ENCODE measurements around the gene ANKRD50. TPM values are rescaled to one million over a fixed set of nuclear protein-coding genes. Genes with fewer than 3 reads are reported as not detected.

Gene ANKRD50
- total RNA-seq, 2 experiments from 2014 or later = 0.14 to 0.15 TPM

- Mint-ChIP-seq H3K4me1 (no peaks in the 10 kb centered on the region), H3K27me3 (no peaks in the 10 kb centered on the region), H3K27ac (no peak overlapping the region), H3K36me3 (no peaks in the 10 kb centered on the region), H3K9me3 (ENCODE audit: low read depth) (peaks cover 3% of the 10 kb centered on the region), H3K4me3 (no peak overlapping the region)
- ATAC-seq = no peak
- DNase-seq = no peak
- CTCF ChIA-PET = no interaction called here
These were observed 18.2 kb downstream of the ANKRD50 start for GRCh38 chr4:124694306-124694705.

- no peak overlapping the region for H3K4me3 Mint-ChIP-seq
- H3K27me3 Mint-ChIP-seq = no peaks in the 10 kb centered on the region
- peaks cover 3% of the 10 kb centered on the region for H3K9me3 Mint-ChIP-seq (ENCODE audit: low read depth)
- CTCF ChIA-PET = interaction anchor here (1.3 kb wide), 1 partner anchor 16 kb away, joined by 3 read pairs; no protein-coding TSS in a partner anchor
- DNase-seq = no peak
- no peaks in the 10 kb centered on the region for H3K36me3 Mint-ChIP-seq
- H3K4me1 Mint-ChIP-seq = no peaks in the 10 kb centered on the region
- no peak overlapping the region for H3K27ac Mint-ChIP-seq
- ATAC-seq = no peak
These were observed 20.7 kb downstream of the ANKRD50 start for GRCh38 chr4:124691801-124692200.

GRCh38 chr4:124686279-124686678 is 26.3 kb downstream of the ANKRD50 start:
- H3K36me3 Mint-ChIP-seq = no peaks in the 10 kb centered on the region
- no peak overlapping the region for H3K4me3 Mint-ChIP-seq
- no peaks in the 10 kb centered on the region for H3K4me1 Mint-ChIP-seq
- no peaks in the 10 kb centered on the region for H3K27me3 Mint-ChIP-seq
- H3K9me3 Mint-ChIP-seq (ENCODE audit: low read depth) = peaks cover 3% of the 10 kb centered on the region
- H3K27ac Mint-ChIP-seq = no peak overlapping the region
- no peak for DNase-seq
- CTCF ChIA-PET = no interaction called here
- ATAC-seq = no peak

DNA sequence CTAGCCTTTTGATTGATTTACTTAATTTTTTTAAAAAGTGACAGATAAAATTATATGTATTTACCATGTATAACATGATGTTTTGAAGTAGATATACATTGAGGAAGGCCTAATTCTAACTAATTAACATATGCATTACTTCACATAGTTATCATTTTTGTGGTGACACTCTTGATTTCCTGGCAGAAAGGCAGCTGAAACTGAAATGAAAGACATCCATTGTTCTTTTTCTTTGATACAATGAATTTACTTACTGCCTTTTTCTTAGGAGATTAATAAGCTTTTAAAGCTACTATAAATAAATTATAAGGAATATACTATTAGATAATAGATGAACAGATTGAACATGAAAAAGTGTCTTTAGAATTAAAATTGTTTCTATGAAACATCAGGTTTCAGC is 26.7 kb downstream of the ANKRD50 start:
- no peak overlapping the region for H3K27ac Mint-ChIP-seq
- DNase-seq (no peak), ATAC-seq (no peak)
- no peaks in the 10 kb centered on the region for H3K27me3 Mint-ChIP-seq
- no peak overlapping the region for H3K4me3 Mint-ChIP-seq
- H3K36me3 Mint-ChIP-seq = no peaks in the 10 kb centered on the region
- CTCF ChIA-PET = no interaction called here
- peaks cover 1% of the 10 kb centered on the region for H3K9me3 Mint-ChIP-seq (ENCODE audit: low read depth)
- H3K4me1 Mint-ChIP-seq = no peaks in the 10 kb centered on the region

DNA sequence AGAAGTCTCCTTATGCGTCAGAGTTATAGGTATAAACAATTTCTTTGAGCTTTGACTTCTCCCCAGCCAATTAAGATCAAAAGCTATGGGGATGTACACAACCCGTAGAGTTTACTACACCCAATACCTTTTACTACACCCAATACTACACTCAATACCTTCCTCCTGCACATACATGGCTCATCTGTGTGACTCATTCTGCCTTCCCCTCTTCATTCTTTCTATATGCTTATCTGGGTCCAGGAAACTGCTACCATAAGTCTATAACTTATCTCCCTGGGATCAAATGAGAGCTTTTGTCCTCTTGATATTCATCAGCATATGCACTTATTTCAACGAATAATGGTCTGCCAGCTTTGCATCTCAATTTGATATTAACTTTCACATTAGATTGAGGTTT is 28.2 kb downstream of the ANKRD50 start:
- ATAC-seq (no peak), DNase-seq (no peak)
- CTCF ChIA-PET = no interaction called here

GRCh38 chr4:124682384-124682783 is 30.1 kb downstream of the ANKRD50 start:
- DNase-seq (no peak), ATAC-seq (no peak)
- Mint-ChIP-seq H3K27me3 (no peaks in the 10 kb centered on the region), H3K4me3 (no peak overlapping the region), H3K9me3 (ENCODE audit: low read depth) (peaks cover 2% of the 10 kb centered on the region), H3K27ac (no peak overlapping the region), H3K36me3 (no peaks in the 10 kb centered on the region), H3K4me1 (no peaks in the 10 kb centered on the region)
- CTCF ChIA-PET = no interaction called here

More for the DNA sequence above, 28.2 kb downstream of the ANKRD50 start:
- no peaks in the 10 kb centered on the region for H3K36me3 Mint-ChIP-seq
- H3K4me1 Mint-ChIP-seq = no peaks in the 10 kb centered on the region
- H3K27me3 Mint-ChIP-seq = no peaks in the 10 kb centered on the region
- H3K27ac Mint-ChIP-seq = no peak overlapping the region
- no peak overlapping the region for H3K4me3 Mint-ChIP-seq
- H3K9me3 Mint-ChIP-seq (ENCODE audit: low read depth) = peaks cover 2% of the 10 kb centered on the region

DNA sequence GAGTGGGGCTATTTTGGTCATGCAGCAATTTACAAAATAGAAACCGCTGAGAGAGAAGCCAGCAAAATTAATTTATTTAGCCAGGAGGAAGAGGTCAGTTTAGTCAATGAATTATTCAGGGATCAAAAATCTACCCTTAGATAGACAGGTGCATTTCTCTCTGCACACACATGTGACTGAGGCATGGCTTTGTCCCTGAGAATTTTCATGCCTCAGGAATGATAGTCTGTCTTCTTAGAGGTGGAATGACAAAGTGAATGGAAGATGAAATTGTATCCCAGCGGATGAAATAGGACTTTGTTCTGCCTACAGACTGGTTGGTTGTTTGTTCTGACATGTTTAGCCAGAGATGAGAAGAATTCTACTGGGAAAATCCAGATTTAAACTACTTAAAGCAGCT is 46.0 kb downstream of the ANKRD50 start:
- DNase-seq (no peak), ATAC-seq (no peak)
- Mint-ChIP-seq H3K9me3 (ENCODE audit: low read depth) (no peaks in the 10 kb centered on the region), H3K27me3 (no peaks in the 10 kb centered on the region), H3K4me3 (no peak overlapping the region), H3K36me3 (no peaks in the 10 kb centered on the region), H3K27ac (no peak overlapping the region), H3K4me1 (no peaks in the 10 kb centered on the region)
- CTCF ChIA-PET = no interaction called here

- DNase-seq (no peak), ATAC-seq (no peak)
- CTCF ChIA-PET = no interaction called here
- Mint-ChIP-seq H3K4me3 (no peak overlapping the region), H3K27ac (no peak overlapping the region), H3K27me3 (no peaks in the 10 kb centered on the region), H3K9me3 (ENCODE audit: low read depth) (peaks cover 5% of the 10 kb centered on the region), H3K36me3 (no peaks in the 10 kb centered on the region), H3K4me1 (no peaks in the 10 kb centered on the region)
These were observed 53.7 kb downstream of the ANKRD50 start for GRCh38 chr4:124658795-124659194.

GRCh38 chr4:124650614-124651013 is 61.9 kb downstream of the ANKRD50 start:
- H3K9me3 Mint-ChIP-seq (ENCODE audit: low read depth) = peaks cover 4% of the 10 kb centered on the region
- H3K27me3 Mint-ChIP-seq = no peaks in the 10 kb centered on the region
- DNase-seq (no peak), ATAC-seq (no peak)
- H3K27ac Mint-ChIP-seq = no peak overlapping the region
- no peak overlapping the region for H3K4me3 Mint-ChIP-seq
- no peaks in the 10 kb centered on the region for H3K36me3 Mint-ChIP-seq
- no peaks in the 10 kb centered on the region for H3K4me1 Mint-ChIP-seq
- CTCF ChIA-PET = no interaction called here

DNA sequence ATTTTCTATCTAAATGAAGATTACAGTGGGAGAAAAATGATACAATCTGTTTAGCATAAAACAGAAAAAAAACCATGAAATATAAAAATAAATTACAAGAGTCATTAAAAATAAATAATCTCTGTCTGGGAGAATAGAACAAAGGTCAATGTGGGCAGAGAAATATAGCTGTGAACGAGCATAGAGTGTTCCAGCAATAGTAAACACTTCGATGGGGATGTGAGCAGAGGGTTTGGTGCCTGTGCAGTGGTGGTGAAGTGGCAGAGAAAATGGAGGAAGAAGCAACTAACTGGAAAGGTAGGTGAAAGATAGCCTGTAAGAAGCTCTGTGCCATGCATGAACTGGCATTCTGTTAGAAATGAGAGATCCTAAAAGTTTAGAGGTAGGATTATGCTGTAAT is 64.9 kb downstream of the ANKRD50 start:
- Mint-ChIP-seq H3K4me1 (no peaks in the 10 kb centered on the region), H3K4me3 (no peak overlapping the region), H3K27ac (no peak overlapping the region), H3K36me3 (no peaks in the 10 kb centered on the region), H3K27me3 (no peaks in the 10 kb centered on the region), H3K9me3 (ENCODE audit: low read depth) (no peaks in the 10 kb centered on the region)
- no peak for DNase-seq
- ATAC-seq = no peak
- CTCF ChIA-PET = interaction anchor here (1.2 kb wide), 1 partner anchor 13 kb away, joined by 3 read pairs; no protein-coding TSS in a partner anchor

DNA sequence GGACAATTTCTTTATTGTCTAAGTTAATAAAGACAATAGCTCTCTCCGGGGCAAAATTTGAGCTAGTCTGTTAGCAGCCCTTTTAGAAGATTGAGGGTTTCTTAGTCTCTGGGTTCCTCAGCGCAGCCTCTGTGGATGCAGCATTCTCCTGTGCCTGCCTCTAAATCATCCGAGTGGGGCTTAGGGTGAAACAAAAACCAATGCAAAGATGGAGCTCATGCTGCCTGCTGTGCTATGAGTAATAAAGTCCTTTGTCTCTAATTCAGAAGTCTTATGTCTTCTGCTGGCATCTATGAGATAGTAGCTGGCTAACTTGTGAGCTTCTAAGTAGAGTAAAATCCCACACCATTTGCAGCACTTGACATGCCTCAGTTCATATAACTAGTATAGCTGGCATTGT is 67.9 kb downstream of the ANKRD50 start:
- CTCF ChIA-PET = no interaction called here
- no peak for ATAC-seq
- Mint-ChIP-seq H3K9me3 (ENCODE audit: low read depth) (no peaks in the 10 kb centered on the region), H3K4me1 (no peaks in the 10 kb centered on the region), H3K4me3 (no peak overlapping the region), H3K27me3 (no peaks in the 10 kb centered on the region), H3K27ac (no peak overlapping the region), H3K36me3 (no peaks in the 10 kb centered on the region)
- DNase-seq = no peak

DNA sequence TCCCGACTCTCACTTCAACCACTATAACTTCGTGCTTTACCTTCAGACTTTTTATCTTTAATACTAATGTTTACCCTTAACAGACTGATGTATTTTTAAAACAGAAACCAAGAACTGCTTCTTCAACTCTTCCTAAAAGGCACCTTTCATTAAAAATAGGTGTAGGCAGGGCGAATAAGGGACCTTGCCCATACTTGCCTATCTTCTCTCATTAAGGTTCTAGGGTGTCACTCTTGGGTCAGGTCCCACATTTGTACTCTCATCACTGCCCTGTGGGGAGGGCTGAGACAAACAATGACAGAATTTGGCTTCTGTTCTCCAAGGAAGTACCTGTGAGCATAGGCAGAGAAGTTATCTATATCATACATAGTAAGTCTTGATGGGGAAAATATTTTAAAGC is 69.7 kb downstream of the ANKRD50 start:
- no peak for ATAC-seq
- Mint-ChIP-seq H3K27me3 (no peaks in the 10 kb centered on the region), H3K36me3 (no peaks in the 10 kb centered on the region), H3K4me1 (no peaks in the 10 kb centered on the region), H3K4me3 (no peak overlapping the region), H3K27ac (no peak overlapping the region), H3K9me3 (ENCODE audit: low read depth) (no peaks in the 10 kb centered on the region)
- CTCF ChIA-PET = no interaction called here
- DNase-seq = no peak

GRCh38 chr4:124641715-124642381 is 70.7 kb downstream of the ANKRD50 start:
- no peaks in the 10 kb centered on the region for H3K4me1 Mint-ChIP-seq
- CTCF ChIA-PET = no interaction called here

GRCh38 chr4:124640022-124640730 is 72.4 kb downstream of the ANKRD50 start:
- H3K4me3 Mint-ChIP-seq = no peak overlapping the region
- no peaks in the 10 kb centered on the region for H3K4me1 Mint-ChIP-seq
- CTCF ChIA-PET = no interaction called here
- H3K36me3 Mint-ChIP-seq = no peaks in the 10 kb centered on the region
- peaks cover 2% of the 10 kb centered on the region for H3K9me3 Mint-ChIP-seq (ENCODE audit: low read depth)
- no peaks in the 10 kb centered on the region for H3K27me3 Mint-ChIP-seq
- ATAC-seq = no peak
- H3K27ac Mint-ChIP-seq = no peak overlapping the region
- DNase-seq = no peak

More at GRCh38 chr4:124641715-124642381, 70.7 kb downstream of the ANKRD50 start:
- Mint-ChIP-seq H3K36me3 (no peaks in the 10 kb centered on the region), H3K27ac (no peak overlapping the region), H3K27me3 (no peaks in the 10 kb centered on the region), H3K4me3 (no peak overlapping the region), H3K9me3 (ENCODE audit: low read depth) (peaks cover 2% of the 10 kb centered on the region)
- ATAC-seq (no peak), DNase-seq (no peak)
